Fibroblast of lung (primary cell): ENCODE data around the gene GRB2. TPM values are rescaled to one million over a fixed set of nuclear protein-coding genes. Genes with fewer than 3 reads are reported as not detected.
"Not testable (repeated sequence)": the region's sequence is repeated elsewhere in the genome, so short reads cannot be mapped to it uniquely, and the experiment has no call there.

Experiments used
- DNase-seq, 2 donors: peaks; one replicate each; pipeline versions ENCODE4 v3.0.0 to v3.0.0-alpha.2; 2010; ENCODE audit warnings: low read depth in 2 of 2
- H2AFZ ChIP-seq: 2 replicates; pipeline ENCODE4 v1.5.1; 2012; ENCODE audit warnings: low read length, control low read depth, inconsistent platforms
- H3K27ac ChIP-seq: 2 replicates; pipeline ENCODE4 v1.5.1; 2011; ENCODE audit warnings: low read length, control low read depth; ENCODE audit not compliant: insufficient read depth
- H3K27me3 ChIP-seq: 2 replicates; pipeline ENCODE4 v1.5.1; 2011; ENCODE audit warnings: mild to moderate bottlenecking, low read length; ENCODE audit not compliant: control insufficient read depth, insufficient read depth
- H3K36me3 ChIP-seq: 2 replicates; pipeline ENCODE4 v1.5.1; 2011; ENCODE audit warnings: low read length; ENCODE audit not compliant: control insufficient read depth, insufficient read depth
- H3K4me1 ChIP-seq: 2 replicates; pipeline ENCODE4 v1.5.1; 2011; ENCODE audit warnings: low read length; ENCODE audit not compliant: control insufficient read depth, insufficient read depth; ENCODE audit errors: extremely low read depth
- H3K4me2 ChIP-seq: 2 replicates; pipeline ENCODE4 v1.5.1; 2011; ENCODE audit warnings: low read length, control low read depth; ENCODE audit not compliant: insufficient read depth; ENCODE audit errors: extremely low read depth
- H3K4me3 ChIP-seq, 4 experiments: fragments of 200-600 bp in 1 of 4; sonication (generic) in 1 of 4; replicated peaks in 1 of 4; 2 replicates each; pipeline ENCODE4 v1.5.1; 2011 to 2016; ENCODE audit warnings: low read length in 4 of 4, low read depth in 3 of 4, mild to moderate bottlenecking in 3 of 4, control low read depth in 2 of 4, inconsistent platforms in 1 of 4, mixed read lengths in 1 of 4; ENCODE audit not compliant: insufficient read depth in 1 of 4; ENCODE audit errors: control extremely low read depth in 1 of 4
- H3K79me2 ChIP-seq: 2 replicates; pipeline ENCODE4 v1.5.1; 2012; ENCODE audit warnings: mild to moderate bottlenecking, low read length, inconsistent platforms; ENCODE audit not compliant: control insufficient read depth, insufficient read depth
- H3K9ac ChIP-seq: 2 replicates; pipeline ENCODE4 v1.5.1; 2011; ENCODE audit warnings: mild to moderate bottlenecking, low read length, control low read depth; ENCODE audit not compliant: insufficient read depth
- H3K9me3 ChIP-seq: 2 replicates; pipeline ENCODE4 v1.5.1; 2012; ENCODE audit warnings: low read depth, low read length; ENCODE audit not compliant: control insufficient read depth, insufficient read depth
- H4K20me1 ChIP-seq: 2 replicates; pipeline ENCODE4 v1.5.1; 2011; ENCODE audit warnings: low read length; ENCODE audit not compliant: control insufficient read depth, insufficient read depth; ENCODE audit errors: extremely low read depth
- CTCF ChIP-seq, 2 donors: IDR thresholded peaks in 1 of 2; conservative IDR thresholded peaks in 1 of 2; 1 replicate in 1 of 2; 2 replicates in 1 of 2; pipeline ENCODE4 v1.5.1; 2011 to 2012; ENCODE audit warnings: low read length in 2 of 2, control low read depth in 1 of 2, inconsistent platforms in 1 of 2, low read depth in 1 of 2, mild to moderate bottlenecking in 1 of 2
- EZH2 ChIP-seq: IDR thresholded peaks from 2 replicates; pipeline ENCODE4 v1.5.1; 2012; ENCODE audit warnings: low read length, control low read depth, mild to moderate bottlenecking; ENCODE audit errors: missing control alignments
- polyA plus RNA-seq, 2 donors: library from polyadenylated mRNA; depleted of rRNA in 1 of 2; stranded (reverse) in 1 of 2; unstranded in 1 of 2; fragments of >200 nt; gene quantifications; 2 replicates each; pipeline ENCODE4 v1.2.1, GENCODE V29; 2011 to 2012; ENCODE audit warnings: missing spikeins in 1 of 2
- total RNA-seq: library from RNA; depleted of rRNA; stranded (reverse); fragments of >200 nt; gene quantifications from 2 replicates; pipeline ENCODE4 v1.2.1, GENCODE V29; 2014

Gene GRB2
- total and polyA plus RNA-seq, 2 donors (not counting 1 experiment from before 2014, with no cell fraction given), result 68.9 to 69.7 TPM

- Histone ChIP-seq H3K4me3 (no peak overlapping the region), H3K27me3 (no peaks in the 10 kb centered on the region), H3K4me2 (no peak overlapping the region), H2AFZ (no peak overlapping the region), H3K79me2 (peaks cover 14% of the 10 kb centered on the region), H3K4me1 (no peaks in the 10 kb centered on the region), H3K9me3 (no peaks in the 10 kb centered on the region), H3K9ac (no peak overlapping the region), H3K27ac (no peak overlapping the region), H3K36me3 (no peaks in the 10 kb centered on the region), H4K20me1 (no peaks in the 10 kb centered on the region)
- DNase-seq, result no peak
- TF ChIP-seq CTCF (conservative IDR thresholded peaks at IDR 0.05 in 1 of 2, IDR thresholded peaks at IDR 0.05 in 1 of 2; ENCODE audit: low read depth in 1 of 2, low read length in 2 of 2) (no peak), EZH2 (no peak)
Measured at GRCh38 chr17:75349589-75349988, 55.9 kb downstream of the GRB2 start.

- DNase-seq, result no peak
- Histone ChIP-seq H3K9ac (no peak overlapping the region), H2AFZ (no peak overlapping the region), H3K27ac (no peak overlapping the region), H3K36me3 (no peaks in the 10 kb centered on the region), H4K20me1 (no peaks in the 10 kb centered on the region), H3K79me2 (peaks cover 12% of the 10 kb centered on the region), H3K9me3 (no peaks in the 10 kb centered on the region), H3K27me3 (no peaks in the 10 kb centered on the region), H3K4me1 (no peaks in the 10 kb centered on the region), H3K4me3 (no peak overlapping the region), H3K4me2 (no peak overlapping the region)
- TF ChIP-seq EZH2, result no peak
- TF ChIP-seq CTCF (conservative IDR thresholded peaks at IDR 0.05 in 1 of 2, IDR thresholded peaks at IDR 0.05 in 1 of 2; ENCODE audit: low read depth in 1 of 2, low read length in 2 of 2), result no peak
Measured at GRCh38 chr17:75348386-75349012, 57.0 kb downstream of the GRB2 start.

DNA sequence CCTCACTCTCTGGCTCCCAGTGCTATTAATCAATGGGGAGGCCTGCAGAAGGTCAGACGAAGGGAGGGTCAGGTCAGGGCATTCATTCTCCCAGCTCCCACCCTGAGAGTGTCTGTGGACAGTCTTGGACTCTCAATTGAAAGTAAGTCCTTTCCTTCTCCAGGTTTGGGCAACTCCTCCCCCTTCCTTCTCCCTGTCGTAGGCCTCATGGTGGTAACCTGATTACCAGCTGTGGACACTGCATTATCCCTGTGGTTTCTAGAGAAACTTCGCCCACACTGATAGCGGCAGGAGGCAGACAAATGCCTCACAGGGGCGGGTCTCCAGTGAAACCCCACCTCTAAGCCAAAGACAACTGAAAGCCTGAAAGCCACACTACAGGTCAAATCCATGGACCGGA, 58.6 kb downstream of the GRB2 start:
- Histone ChIP-seq H3K27ac (no peak overlapping the region), H3K9ac (no peak overlapping the region), H2AFZ (no peak overlapping the region), H3K4me3 (no peak overlapping the region), H3K36me3 (no peaks in the 10 kb centered on the region), H4K20me1 (no peaks in the 10 kb centered on the region), H3K27me3 (no peaks in the 10 kb centered on the region), H3K4me2 (no peak overlapping the region), H3K79me2 (peaks cover 14% of the 10 kb centered on the region), H3K9me3 (no peaks in the 10 kb centered on the region), H3K4me1 (no peaks in the 10 kb centered on the region)
- DNase-seq, result peak; percentile 28 to 78
- TF ChIP-seq CTCF (conservative IDR thresholded peaks at IDR 0.05 in 1 of 2, IDR thresholded peaks at IDR 0.05 in 1 of 2; ENCODE audit: low read depth in 1 of 2, low read length in 2 of 2), result no peak
- no peak for TF ChIP-seq EZH2

DNA sequence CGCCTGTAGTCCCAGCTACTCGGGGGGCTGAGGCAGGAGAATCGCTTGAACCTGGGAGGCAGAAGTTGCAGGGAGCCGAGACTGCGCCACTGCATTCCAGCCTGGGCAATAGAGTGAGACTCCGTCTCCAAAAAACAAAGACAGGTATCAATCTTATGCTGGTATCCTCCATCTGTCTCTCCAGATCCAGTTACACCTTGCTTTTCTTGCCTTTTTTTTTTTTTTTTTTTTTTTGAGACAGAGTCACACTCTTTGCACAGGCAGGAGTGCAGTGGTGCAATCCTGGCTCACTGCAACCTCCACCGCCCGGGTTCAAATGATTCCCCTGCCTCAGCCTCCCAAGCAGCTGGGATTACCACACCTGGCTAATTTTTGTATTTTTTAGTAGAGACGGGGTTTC, 59.1 kb downstream of the GRB2 start:
- H3K4me2 ChIP-seq, H4K20me1 ChIP-seq, H3K9me3 ChIP-seq, H2AFZ ChIP-seq, H3K36me3 ChIP-seq, H3K27me3 ChIP-seq, H3K27ac ChIP-seq, H3K4me1 ChIP-seq, H3K4me3 ChIP-seq, H3K9ac ChIP-seq, DNase-seq: not testable (repeated sequence)
- H3K79me2 ChIP-seq, result peaks cover 16% of the 10 kb centered on the region
